ENCODE results near the gene ADAMTSL4. TPM values are rescaled to one million over a fixed set of nuclear protein-coding genes. Genes with fewer than 3 reads are reported as not detected.

Gene ADAMTSL4
- total and polyA plus RNA-seq, 9 of the 15 experiments (the other 6 are each of a cell fraction or from before 2014, with no cell fraction given): 12.7 to 212 (median 35.6) TPM

DNA sequence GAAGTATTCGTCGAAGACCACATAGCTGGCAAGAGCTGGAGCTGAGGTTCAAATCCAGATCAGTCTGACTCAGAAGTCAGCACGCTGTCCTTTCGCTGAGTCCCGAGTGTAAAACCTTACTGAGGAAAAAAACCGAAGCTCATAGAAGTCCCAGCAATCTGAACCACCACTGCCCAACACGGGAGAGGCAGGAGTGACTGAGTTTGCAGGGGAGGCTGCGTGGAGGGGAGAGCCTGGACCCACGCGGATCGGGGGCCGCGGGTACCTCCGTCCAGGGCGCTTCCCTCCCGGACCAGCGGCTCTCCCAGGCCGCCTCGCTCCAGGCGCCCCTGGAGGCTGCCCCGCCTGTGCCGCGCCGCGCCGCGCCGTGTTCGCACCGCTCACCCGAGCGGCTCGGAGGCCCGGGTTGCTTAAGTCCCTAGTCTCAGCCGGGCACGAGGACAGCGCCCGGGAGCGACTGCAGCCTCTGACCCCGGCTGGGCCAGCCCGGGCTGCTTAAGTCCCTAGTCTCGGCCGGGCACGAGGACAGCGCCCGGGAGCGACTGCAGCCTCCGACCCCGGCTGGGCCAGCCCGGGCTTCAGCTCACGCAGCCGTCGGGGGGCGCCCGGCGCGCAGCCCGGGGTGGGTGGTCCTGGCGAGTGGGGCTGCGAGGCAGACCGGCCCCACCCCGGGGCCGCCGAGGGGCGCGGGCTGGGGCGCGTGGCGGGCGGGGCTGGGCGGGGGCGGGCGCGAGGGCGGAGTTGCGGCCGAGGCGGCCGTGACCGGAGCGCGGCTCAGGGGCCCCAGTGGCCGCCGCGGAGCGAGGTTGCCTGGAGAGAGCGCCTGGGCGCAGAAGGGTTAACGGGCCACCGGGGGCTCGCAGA is at the start of gene ADAMTSL4 (continued):
- TF ChIP-seq TEAD4 (IDR thresholded peaks at IDR 0.05; ENCODE audit: low read length) (no peak), TEAD4 (CRISPR knock-in tag; IDR thresholded peaks at IDR 0.05; ENCODE audit: borderline replicate concordance) (peak; percentile 68; the same call in 1 of the 2 replicates), ZNF347 (CRISPR knock-in tag; IDR thresholded peaks at IDR 0.05; ENCODE audit: low read depth) (no peak), COPS2 (conservative IDR thresholded peaks at IDR 0.05) (no peak), CREB1 (IDR thresholded peaks at IDR 0.05) (no peak; the same call in 1 of the 2 replicates), CREB1 (CRISPR knock-in tag; IDR thresholded peaks at IDR 0.05) (no peak), MCM7 (IDR thresholded peaks at IDR 0.05) (no peak), ZNF311 (CRISPR knock-in tag; IDR thresholded peaks at IDR 0.05) (no peak), SNRNP70 (optimal IDR thresholded peaks at IDR 0.05; ENCODE audit: low read depth, low read length) (no peak), PHB2 (IDR thresholded peaks at IDR 0.05; ENCODE audit: low read depth) (no peak), NR3C1 (CRISPR knock-in tag; IDR thresholded peaks at IDR 0.05) (0 out of 2 replicates have a peak, but pooled peaks have one; percentile 53), BRCA1 (IDR thresholded peaks at IDR 0.05) (no peak), BRCA1 (CRISPR knock-in tag; IDR thresholded peaks at IDR 0.05) (no peak), SIN3A (IDR thresholded peaks at IDR 0.05; ENCODE audit: borderline replicate concordance in 2 of 2, control insufficient read depth in 1 of 2, low read depth in 2 of 2, low read length in 2 of 2) (no peak; a peak in 1 of 4 replicates), MTA3 (IDR thresholded peaks at IDR 0.05; ENCODE audit: borderline replicate concordance) (peak; percentile 71; the same call in 1 of the 2 replicates), RBM34 (IDR thresholded peaks at IDR 0.05; ENCODE audit: borderline replicate concordance, insufficient read depth, low read length) (no peak; the same call in 1 of the 2 replicates), NONO (IDR thresholded peaks at IDR 0.05; ENCODE audit: low read depth in 2 of 2, low read length in 1 of 2) (no peak)
- TF ChIP-seq, protein P1, sequence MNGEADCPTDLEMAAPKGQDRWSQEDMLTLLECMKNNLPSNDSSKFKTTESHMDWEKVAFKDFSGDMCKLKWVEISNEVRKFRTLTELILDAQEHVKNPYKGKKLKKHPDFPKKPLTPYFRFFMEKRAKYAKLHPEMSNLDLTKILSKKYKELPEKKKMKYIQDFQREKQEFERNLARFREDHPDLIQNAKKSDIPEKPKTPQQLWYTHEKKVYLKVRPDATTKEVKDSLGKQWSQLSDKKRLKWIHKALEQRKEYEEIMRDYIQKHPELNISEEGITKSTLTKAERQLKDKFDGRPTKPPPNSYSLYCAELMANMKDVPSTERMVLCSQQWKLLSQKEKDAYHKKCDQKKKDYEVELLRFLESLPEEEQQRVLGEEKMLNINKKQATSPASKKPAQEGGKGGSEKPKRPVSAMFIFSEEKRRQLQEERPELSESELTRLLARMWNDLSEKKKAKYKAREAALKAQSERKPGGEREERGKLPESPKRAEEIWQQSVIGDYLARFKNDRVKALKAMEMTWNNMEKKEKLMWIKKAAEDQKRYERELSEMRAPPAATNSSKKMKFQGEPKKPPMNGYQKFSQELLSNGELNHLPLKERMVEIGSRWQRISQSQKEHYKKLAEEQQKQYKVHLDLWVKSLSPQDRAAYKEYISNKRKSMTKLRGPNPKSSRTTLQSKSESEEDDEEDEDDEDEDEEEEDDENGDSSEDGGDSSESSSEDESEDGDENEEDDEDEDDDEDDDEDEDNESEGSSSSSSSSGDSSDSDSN (IDR thresholded peaks at IDR 0.05; ENCODE audit: borderline replicate concordance in 1 of 2, low read depth in 2 of 2, low read length in 2 of 2): peak; percentile 91 to 92; a peak in 3 of 4 replicates
- TF ChIP-seq, protein P2, sequence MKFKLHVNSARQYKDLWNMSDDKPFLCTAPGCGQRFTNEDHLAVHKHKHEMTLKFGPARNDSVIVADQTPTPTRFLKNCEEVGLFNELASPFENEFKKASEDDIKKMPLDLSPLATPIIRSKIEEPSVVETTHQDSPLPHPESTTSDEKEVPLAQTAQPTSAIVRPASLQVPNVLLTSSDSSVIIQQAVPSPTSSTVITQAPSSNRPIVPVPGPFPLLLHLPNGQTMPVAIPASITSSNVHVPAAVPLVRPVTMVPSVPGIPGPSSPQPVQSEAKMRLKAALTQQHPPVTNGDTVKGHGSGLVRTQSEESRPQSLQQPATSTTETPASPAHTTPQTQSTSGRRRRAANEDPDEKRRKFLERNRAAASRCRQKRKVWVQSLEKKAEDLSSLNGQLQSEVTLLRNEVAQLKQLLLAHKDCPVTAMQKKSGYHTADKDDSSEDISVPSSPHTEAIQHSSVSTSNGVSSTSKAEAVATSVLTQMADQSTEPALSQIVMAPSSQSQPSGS (CRISPR knock-in tag; IDR thresholded peaks at IDR 0.05): no peak
- TF ChIP-seq, protein P3, sequence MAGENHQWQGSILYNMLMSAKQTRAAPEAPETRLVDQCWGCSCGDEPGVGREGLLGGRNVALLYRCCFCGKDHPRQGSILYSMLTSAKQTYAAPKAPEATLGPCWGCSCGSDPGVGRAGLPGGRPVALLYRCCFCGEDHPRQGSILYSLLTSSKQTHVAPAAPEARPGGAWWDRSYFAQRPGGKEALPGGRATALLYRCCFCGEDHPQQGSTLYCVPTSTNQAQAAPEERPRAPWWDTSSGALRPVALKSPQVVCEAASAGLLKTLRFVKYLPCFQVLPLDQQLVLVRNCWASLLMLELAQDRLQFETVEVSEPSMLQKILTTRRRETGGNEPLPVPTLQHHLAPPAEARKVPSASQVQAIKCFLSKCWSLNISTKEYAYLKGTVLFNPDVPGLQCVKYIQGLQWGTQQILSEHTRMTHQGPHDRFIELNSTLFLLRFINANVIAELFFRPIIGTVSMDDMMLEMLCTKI (IDR thresholded peaks at IDR 0.05; ENCODE audit: partially characterized antibody): no peak
- TF ChIP-seq, protein P4, sequence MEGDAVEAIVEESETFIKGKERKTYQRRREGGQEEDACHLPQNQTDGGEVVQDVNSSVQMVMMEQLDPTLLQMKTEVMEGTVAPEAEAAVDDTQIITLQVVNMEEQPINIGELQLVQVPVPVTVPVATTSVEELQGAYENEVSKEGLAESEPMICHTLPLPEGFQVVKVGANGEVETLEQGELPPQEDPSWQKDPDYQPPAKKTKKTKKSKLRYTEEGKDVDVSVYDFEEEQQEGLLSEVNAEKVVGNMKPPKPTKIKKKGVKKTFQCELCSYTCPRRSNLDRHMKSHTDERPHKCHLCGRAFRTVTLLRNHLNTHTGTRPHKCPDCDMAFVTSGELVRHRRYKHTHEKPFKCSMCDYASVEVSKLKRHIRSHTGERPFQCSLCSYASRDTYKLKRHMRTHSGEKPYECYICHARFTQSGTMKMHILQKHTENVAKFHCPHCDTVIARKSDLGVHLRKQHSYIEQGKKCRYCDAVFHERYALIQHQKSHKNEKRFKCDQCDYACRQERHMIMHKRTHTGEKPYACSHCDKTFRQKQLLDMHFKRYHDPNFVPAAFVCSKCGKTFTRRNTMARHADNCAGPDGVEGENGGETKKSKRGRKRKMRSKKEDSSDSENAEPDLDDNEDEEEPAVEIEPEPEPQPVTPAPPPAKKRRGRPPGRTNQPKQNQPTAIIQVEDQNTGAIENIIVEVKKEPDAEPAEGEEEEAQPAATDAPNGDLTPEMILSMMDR (IDR thresholded peaks at IDR 0.05 in 2 of 3, conservative IDR thresholded peaks at IDR 0.05 in 1 of 3; ENCODE audit: insufficient read depth in 2 of 3, low read depth in 1 of 3, low read length in 3 of 3): peak in 2 of 3 experiments; percentile 3; a peak in 2 of 6 replicates

All from K562 (cell line).